HG03064 (cell line): Measurements from ENCODE around the gene FOLR2.

Experiments
- ATAC-seq: cut with Tn5 transposase; IDR thresholded peaks from one replicate; pipeline ENCODE4 v1.9.1; 2021; ENCODE audit warnings: low read depth; ENCODE audit not compliant: unreplicated experiment

FOLR2 gene

DNA sequence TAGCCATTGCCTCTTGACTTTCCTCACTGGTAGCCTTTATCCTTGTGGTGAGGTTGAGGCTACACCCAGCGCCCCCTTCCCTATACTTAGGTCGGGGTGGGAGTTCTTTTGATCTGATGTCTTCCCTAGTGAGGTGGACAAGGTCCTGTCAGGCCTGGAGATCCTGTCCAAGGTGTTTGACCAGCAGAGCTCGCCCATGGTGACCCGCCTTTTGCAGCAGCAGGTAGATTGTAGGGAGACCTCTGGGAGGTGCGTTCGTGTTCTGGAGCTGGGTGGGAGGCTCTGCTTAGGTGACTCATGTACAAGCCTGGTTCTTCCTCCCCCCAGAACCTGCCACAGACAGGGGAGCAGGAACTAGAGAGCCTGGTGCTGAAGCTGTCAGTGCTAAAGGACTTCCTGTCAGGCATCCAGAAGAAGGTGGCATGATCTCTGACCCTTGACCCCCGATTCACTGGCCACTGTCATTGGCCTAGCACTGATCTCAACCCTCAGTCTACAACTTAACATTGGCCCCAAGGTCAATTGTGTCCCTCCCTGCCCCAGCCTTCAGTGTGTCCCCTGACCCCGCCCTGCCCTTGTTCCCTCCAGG is 12.8 kb downstream of the FOLR2 start:
- ATAC-seq: no peak

DNA sequence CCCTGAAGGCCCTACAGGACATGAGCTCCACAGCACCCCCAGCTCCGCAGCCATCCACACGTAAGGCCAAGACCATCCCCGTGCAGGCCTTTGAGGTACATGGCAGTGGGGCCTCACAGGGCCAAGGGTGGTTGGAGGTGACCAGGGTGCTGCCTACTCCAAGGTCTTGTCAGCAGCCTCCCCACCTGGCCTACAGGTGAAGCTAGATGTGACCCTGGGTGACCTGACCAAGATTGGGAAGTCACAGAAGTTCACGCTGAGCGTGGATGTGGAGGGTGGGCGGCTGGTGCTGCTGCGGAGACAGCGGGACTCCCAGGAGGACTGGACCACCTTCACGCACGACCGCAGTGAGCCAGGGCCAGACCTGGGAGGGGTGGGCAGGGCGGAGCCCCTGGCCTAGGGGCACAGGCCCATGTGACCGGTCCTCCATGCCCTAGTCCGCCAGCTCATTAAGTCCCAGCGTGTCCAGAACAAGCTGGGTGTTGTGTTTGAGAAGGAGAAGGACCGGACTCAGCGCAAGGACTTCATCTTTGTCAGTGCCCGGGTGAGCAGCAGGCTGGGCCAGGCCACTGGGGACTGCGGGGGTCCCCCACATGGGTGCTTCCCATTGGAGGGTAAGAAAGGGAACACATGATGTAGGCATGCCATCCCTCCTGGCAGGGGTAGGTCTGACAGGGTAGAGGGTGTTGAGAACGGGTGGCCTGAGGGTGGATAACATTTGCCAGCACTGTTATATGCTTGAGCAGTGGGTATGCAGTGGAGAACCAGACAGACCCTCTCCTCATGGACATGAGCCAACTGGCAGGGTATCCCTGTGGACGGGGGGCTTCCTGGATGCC is 13.6 kb downstream of the FOLR2 start:
- no peak for ATAC-seq

DNA sequence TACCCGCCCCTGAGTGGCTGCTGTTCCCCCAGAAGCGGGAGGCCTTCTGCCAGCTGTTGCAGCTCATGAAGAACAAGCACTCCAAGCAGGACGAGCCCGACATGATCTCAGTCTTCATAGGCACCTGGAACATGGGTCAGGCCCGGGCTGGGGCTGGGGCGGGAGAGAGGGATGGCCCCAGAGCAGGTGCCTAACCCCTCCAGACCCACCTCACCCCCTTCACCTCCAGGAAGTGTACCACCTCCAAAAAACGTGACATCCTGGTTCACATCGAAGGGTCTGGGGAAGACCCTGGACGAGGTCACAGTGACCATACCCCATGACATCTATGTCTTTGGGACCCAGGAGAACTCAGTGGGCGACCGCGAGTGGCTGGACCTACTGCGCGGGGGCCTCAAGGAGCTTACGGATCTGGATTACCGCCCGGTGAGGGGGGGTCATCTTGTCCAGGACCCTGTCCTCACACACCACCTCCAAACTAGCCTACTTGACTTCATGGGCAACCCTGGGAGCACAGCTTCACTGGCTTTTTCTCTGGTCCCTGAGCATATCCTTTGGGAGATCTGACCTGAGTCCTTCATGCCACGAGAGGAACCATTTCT is 14.3 kb downstream of the FOLR2 start:
- ATAC-seq: no peak

DNA sequence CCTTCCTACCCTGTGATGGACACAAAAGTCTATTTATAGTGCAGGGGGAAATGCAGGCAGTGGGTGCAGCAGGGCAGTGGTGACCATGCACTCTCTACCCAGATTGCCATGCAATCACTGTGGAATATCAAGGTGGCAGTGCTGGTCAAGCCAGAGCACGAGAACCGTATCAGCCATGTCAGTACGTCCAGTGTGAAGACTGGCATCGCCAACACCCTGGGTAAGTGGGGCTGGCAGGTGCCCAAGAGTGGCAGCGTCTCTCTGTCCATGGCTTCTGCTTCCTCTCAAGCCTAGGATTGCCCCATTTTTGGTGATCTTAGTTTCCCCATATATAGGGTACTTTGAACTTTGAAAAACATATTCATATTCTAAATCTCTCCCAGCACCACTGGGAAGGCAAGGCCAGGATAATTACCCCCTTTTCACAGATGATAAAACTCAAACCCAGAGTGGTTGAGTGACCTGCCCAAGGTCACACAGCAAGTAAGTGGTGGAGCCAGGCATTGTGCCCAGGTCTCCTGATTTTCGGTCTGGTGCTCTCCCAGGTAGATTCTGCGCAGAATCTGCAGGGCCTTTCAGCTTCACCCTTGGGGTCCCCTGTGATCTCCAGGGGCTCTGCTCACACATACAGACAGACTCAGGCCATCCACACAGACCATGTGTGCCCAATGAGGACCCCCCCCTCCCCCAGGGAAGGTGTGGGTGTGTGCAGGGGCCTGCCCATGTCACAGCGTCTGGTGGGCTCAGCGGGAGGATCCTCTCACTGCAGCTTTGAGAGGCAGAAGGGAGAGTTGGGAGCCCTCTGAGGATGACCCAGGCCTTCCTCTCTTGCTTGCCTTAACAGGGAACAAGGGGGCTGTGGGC is 15.0 kb downstream of the FOLR2 start:
- ATAC-seq: no peak

DNA sequence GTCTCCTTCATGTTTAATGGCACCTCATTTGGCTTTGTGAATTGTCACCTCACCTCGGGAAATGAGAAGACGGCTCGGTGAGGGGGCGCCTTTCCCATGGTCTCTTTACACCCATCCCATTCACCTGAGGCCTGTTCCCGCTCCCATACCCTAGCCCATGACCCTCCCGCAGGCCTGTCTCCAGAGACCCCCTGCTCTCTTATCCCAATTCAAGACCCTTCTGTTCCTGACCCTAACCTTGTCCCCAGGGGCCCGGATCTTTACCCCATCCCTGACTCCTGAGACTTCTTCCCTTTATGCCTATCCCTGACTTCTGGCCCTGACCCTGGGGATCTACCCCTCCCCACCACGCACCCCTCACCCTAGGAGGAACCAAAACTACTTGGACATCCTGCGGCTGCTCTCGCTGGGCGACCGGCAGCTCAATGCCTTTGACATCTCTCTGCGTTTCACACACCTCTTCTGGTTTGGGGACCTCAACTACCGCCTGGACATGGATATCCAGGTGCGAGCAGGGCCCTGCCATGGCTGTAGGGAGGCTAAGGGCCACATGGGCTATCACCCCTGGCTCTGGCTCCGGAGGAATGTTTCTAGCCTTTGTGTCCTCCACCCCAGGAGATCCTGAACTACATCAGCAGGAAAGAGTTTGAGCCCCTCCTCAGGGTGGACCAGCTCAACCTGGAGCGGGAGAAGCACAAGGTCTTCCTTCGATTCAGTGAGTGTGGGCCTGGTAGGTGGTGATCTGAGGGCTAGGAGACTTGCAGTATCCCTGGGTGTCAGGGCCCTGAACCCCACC is 15.9 kb downstream of the FOLR2 start:
- no peak for ATAC-seq

DNA sequence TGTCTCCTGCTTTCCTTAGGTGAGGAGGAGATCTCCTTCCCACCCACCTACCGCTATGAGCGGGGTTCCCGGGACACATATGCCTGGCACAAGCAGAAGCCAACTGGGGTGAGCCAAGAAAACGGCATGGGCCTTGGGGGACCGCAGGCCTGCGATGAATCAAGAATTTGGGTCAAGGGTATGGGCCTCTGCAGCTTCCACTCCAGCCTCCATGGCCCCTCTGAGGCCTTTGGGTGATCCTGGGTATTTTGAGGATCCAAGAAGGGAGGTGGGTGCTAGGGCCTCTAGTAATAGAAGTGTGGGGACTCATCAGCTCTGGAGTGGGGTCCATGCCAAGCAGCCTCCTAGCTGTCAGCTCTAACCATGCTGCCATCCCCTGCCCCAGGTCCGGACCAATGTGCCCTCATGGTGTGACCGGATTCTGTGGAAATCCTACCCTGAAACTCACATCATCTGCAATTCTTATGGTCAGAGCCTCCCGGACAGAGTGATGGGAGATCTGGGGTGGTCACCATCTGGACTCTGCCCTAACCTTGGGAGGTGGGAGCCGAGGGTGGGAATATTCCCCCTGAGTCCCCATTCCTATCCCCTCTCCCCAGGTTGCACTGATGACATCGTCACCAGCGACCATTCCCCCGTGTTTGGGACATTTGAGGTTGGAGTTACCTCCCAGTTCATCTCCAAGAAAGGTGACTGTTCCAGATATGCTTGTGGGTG is 16.6 kb downstream of the FOLR2 start:
- ATAC-seq: no peak

DNA sequence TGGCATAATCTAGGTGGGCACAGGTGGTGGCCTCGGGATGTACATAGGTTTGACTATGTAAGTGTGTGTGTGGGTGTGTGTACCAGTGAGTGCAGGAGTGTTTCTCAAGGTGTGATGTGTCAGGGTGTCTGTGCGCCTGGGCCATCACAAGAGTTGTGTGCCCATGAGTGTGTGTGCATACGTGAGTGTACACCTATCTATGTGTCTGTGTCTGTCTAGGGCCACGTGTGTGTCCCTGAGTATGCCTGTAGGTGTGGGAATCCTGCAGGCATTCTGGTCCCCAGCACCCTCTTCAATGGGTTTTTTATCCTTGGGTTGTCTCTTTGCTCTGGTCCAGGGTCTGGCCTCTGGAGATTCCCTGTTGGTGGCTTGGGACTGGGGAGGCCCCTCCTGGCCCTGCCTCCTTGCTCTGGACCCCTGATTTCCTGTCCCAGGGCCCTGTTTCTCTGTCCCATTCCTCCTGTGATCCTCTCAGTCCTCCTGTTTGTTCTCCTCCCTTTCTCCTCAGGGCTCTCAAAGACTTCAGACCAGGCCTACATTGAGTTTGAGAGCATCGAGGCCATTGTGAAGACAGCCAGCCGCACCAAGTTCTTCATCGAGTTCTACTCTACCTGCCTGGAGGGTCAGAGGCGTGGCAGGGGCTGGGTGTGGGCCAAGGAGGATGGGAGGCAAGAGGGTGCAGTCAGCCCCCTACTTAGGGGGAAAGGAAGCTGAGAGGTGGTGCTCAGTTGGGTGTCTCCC is 17.3 kb downstream of the FOLR2 start:
- no peak for ATAC-seq

DNA sequence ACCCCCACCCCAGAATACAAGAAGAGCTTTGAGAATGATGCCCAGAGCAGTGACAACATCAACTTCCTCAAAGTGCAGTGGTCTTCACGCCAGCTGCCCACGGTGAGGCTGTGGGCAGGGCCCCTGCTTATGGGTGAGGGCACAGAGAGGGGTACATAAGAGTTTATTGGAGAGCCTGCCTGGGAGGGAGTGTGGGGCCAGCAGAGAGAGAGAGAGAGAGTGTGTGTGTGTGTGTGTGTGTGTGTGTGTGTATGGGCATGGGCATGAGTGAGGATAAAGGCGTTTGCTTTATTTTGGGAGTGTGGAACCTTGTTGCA is 17.9 kb downstream of the FOLR2 start:
- ATAC-seq: no peak

DNA sequence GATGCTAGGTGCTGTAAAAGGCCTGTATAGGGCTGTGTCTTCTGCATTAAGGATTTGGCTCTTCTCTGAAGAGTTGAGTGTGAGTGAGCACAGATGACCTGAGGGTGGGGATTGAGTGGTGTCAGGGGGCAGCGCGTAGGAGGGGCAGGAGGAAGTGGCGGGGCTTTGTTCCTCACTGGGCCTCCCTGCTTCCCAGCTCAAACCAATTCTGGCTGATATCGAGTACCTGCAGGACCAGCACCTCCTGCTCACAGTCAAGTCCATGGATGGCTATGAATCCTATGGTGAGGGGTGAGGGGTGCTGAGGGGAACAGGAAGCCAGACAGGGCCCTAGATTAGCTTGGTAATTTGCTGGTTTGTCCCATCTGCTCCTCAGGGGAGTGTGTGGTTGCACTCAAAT is 18.3 kb downstream of the FOLR2 start:
- ATAC-seq: no peak

DNA sequence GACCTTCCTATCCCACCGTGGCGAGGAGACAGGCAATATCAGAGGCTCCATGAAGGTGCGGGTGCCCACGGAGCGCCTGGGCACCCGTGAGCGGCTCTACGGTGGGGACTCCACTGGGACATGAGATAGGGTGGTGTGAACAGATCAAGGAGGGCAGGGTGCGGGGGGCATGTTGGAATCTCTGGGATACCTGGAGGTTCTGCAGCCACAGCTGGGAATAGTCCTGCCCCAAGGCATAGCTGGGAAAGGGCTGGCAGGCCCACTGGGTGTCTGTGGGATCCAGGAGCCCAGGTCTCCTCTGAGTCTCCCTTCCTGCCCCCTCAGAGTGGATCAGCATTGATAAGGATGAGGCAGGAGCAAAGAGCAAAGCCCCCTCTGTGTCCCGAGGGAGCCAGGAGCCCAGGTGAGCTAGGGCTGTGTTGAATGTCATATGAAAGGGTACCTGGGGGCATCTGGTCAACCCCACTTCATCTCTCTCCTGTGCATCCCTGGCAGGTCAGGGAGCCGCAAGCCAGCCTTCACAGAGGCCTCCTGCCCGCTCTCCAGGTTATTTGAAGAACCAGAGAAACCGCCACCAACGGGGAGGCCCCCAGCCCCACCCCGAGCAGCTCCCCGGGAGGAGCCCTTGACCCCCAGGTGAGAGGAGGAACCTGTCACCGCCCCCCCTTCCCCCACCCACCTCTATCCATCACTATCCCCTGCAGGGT is 18.9 kb downstream of the FOLR2 start:
- ATAC-seq: no peak

DNA sequence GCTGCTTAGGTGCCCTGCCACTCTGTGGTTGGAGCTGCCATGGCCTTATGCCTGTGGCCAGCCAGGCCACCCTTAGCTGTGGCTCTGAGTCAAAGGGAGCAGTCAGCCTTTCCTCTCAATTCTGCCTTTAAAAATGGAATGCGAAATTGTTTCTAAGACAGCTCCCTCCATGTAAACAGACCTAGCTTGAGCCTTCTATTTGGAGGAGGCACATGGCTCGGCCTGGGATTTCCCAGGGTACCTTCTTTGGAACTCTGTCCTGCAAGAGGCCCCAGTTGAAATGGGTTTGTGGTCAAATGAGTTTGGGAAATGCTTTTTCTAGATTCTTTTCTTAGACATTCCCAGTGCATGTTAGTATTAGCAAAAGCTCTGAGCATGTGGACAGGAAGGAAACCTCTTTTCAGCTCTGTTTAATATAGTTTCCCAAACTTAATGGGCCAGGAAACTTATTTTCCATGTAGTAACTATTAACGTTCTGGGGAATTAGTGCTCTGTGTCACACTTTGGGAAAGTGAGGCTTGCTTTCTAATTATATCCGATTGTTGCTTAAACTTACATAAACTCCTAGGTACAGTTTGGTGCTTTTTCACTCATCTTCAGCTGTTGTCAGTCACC is 19.6 kb downstream of the FOLR2 start:
- ATAC-seq: no peak

DNA sequence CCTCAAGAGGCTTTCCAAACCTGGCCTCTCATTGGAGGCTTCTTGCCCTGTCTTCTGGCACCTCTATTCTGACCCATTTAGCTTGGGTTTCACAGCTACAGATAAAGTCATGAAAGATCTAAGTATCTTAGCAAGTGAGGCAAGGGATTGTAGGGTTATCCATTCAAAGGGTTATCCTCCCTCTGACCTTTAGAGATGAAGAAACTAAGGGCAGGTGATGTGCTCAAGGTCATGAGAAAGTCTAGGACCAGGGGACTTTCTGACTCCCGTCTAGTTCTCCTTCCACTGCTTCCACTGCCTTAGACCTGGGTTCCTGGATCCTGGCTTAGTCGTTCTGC is 20.1 kb downstream of the FOLR2 start:
- ATAC-seq: no peak

DNA sequence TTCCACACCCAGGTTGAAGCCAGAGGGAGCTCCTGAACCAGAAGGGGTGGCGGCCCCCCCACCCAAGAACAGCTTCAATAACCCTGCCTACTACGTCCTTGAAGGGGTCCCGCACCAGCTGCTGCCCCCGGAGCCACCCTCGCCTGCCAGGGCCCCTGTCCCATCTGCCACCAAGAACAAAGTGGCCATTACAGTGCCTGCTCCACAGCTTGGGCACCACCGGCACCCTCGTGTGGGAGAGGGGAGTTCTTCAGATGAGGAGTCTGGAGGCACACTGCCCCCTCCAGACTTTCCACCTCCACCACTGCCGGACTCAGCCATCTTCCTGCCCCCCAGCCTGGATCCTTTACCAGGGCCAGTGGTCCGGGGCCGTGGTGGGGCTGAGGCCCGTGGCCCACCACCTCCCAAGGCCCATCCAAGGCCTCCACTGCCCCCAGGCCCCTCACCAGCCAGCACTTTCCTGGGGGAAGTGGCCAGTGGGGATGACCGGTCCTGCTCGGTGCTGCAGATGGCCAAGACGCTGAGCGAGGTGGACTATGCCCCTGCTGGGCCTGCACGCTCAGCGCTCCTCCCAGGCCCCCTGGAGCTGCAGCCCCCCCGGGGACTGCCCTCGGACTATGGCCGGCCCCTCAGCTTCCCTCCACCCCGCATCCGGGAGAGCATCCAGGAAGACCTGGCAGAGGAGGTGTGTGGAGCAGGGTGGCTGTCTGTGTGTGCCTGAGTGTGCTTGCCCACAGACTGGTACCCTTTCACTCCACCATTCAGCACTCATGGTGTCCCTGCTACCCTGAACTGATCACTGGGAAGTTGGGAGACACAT is 20.7 kb downstream of the FOLR2 start:
- no peak for ATAC-seq

DNA sequence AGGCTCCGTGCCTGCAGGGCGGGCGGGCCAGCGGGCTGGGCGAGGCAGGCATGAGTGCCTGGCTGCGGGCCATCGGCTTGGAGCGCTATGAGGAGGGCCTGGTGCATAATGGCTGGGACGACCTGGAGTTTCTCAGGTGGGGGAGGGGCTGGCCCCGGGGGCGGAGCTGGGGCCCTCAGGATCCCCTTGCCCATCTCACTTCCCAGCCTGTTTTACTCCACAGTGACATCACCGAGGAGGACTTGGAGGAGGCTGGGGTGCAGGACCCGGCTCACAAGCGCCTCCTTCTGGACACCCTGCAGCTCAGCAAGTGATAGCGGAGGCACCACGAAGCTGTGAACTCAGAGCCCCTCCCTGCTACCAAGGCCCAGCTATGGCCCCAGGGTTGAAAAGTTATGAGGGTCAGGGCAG is 21.5 kb downstream of the FOLR2 start:
- no peak for ATAC-seq

DNA sequence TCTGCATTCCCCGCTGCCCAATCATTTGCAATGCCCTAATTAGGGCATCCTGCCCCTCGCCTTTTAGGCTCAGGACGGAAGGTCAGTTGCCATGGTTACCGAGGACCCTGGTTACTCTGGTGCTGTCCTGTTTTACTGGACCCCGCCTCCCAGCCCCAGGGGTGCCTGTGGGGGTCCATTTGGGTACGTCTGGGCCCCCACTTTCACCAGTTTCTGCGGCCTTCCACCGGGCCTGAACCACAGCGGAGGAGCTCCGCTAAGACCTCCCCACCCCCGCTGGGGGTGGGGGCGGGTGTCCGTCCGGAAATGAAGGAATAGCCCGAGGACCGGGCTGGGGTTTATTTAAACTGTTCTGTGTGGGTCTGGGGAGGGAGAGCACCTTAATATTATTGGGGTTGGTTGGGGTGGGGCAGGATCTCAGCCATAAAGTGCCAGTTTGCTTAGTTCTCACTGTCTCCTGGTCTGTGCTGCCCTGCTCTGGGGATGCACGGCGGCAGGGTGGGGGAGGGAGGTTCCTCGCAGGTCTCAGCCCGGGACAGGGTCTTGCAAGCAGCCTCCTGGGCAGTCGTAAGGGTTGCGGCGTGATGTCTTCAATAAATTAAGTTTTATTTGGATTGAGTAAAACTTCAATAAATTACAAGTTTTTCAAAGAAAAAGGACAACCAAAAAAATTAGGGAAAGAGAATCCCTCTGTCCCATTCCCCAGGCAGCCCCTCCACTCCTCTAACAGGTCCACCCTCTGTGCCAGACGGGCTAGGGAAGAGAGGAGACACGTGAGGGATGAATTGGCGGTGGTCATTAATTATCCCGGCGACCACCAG is 22.1 kb downstream of the FOLR2 start:
- no peak for ATAC-seq

DNA sequence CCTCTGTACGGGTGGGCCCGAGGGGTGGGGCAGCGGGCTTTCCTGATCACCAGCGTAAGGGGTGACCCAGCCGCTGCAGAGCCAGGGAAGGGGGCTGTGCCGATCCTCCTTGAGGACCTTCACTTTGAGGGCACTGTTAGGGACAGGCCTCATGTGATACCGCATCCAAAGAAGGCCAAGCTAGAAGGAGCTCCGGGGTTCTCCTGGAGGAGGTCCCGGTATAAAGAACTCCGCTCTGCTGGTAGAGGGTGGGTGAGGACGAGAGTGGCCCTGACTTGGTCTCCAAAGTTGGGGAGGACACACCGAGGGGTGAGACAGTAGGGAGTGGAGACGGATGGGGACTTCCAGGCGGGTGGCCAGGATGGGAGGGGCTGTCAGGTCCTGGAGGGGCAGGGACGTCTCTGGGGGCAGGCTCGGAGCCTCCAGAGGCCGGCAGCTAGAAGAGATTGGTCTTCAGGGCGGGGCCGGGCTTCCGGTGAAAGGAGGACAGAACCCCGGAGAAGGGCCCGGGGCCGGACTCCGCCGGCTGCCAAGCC is 22.8 kb downstream of the FOLR2 start:
- ATAC-seq: no peak
